Sciatic nerve (tissue), 2 donors: Measurements from ENCODE around the gene RPS26. TPM values are rescaled to one million over a fixed set of nuclear protein-coding genes. Genes with fewer than 3 reads are reported as not detected.
A peak's percentile ranks its signal among the peaks of the same experiment; 100 is the strongest.
"Not testable (repeated sequence)": the region's sequence is repeated elsewhere in the genome, so short reads cannot be mapped to it uniquely, and the experiment has no call there.

Experiments used
- ATAC-seq: fragments of 200-7000 bp; cut with Tn5 transposase; one replicate; pipeline ENCODE4 v1.9.1; 2020; ENCODE audit warnings: mild to moderate bottlenecking, moderate library complexity
- DNase-seq: peaks from one replicate; pipeline ENCODE4 v3.0.0-alpha.2; 2020; ENCODE audit warnings: low spot score
- intact Hi-C: fragments of 100-400 bp; cut with DNase I; formaldehyde crosslinking; loops from one replicate; pipeline ENCODE4 v1.14.2; 2022
- total RNA-seq: library from RNA; stranded (reverse); fragmentation: NEBNext Ultra II Directional; extraction: Animal tissue kit (Norgen Biotek cat#: 25700); gene quantifications from one replicate; pipeline ENCODE4 v1.2.1, GENCODE V29; 2021
- donor health status: DM: no; HTN: no; CAD: no.
- donor health status: DM: no; HTN: no; CAD: no.

RPS26 gene
- total RNA-seq = 93.6 TPM

DNA sequence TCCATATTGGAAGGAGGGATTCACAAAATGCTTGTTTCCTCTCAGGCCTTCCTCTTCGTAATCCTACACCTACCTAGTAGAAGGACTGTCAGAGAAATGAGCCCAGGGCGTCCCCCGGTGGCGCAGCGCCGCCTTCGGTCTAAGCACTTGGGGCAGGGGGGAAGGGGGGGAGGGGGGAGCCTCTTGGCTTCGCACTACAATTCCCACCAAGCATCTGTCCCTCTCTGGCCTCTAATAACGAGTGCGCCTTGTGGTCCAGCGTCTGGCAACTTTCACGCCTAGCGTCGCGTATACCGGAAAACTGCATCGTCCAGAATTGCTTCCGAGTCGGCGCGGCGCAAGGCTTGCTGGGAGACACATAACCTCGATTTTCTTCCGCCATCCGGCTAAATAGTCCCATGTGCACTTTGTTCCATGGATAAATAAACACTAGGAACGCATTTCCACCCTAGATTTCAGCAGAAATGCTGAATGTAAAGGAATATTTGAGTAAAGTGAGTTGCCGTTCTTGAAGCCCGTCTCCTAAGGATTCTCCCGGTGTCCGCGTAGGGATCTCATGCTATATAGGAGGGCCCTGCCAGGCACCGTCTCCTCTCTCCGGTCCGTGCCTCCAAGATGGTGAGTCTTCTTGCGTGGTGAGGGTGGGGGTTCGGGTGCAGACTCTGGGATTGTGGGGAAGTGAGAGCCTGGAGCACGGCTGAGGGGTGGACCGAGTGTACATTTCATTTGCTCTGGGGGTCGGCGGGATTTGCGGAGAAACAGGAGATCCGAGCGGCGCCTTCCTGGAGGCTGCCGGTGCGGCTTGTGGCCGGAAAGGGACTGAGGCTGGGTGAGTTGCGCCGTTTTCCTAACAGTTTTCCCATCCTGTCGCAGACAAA is at the start of gene RPS26:
Gene RPS26, plus strand, starts transcription at position 367 of the 878 bp plus-strand sequence. Its CDS starts 249 bp downstream, at position 616.
- DNase-seq = peak; percentile 96
- intact Hi-C loops = no loop called here
- peak; percentile 97 for ATAC-seq

DNA sequence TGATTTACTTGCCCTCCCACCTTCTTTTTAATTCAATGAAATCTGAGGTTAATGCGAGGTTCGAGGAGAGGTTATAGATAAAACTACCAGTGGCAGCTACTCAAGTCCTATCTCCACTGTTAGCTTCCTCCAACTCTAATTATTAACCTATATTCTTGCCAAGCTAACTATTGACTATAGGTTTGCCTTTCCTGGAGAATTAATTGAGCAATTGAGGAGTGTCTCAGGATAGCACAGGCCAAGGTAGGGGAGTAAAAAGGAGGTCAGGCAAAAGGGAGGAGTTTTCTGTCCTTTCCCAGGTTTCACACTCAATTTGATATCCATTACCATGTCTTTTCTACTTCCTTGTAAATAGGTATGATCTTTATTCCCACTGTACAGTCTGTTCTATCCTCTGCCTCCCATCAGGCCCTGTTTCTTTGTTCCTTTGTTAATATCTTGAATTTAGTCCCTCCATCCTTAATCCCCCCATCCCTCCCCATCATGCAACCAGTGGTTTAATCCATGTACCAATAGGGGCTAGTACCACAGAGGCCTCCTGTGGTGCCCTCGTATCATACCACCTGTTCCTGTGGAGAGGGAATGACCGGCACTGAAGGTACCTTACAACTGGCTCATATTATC is 48.4 kb upstream of the RPS26 start:
- DNase-seq = no peak
- intact Hi-C loops = loop anchor here (5.0 kb wide), 1 partner anchor 39 kb away; no protein-coding TSS in a partner anchor
- no peak for ATAC-seq

DNA sequence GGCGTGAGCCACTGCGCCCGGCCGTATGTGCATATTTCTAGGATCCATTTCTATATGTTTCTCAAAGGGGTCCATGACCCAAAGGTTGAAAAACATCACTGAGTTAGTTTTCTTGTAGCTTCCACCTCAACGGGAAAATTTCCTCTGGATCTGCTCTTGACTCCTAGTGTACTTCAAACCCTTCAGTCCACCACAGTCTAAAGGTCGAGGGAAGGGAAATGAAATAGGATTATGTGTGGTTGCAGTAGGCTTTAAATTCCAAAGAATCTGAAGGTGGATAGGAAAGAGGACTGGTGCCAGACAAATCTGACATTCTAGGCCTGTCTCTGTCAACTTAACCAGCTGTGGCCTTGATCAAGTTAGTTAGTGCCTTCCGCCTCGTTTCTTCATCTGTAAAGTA is 46.4 kb upstream of the RPS26 start:
- DNase-seq = no peak
- intact Hi-C loops = no loop called here
- ATAC-seq = no peak

DNA sequence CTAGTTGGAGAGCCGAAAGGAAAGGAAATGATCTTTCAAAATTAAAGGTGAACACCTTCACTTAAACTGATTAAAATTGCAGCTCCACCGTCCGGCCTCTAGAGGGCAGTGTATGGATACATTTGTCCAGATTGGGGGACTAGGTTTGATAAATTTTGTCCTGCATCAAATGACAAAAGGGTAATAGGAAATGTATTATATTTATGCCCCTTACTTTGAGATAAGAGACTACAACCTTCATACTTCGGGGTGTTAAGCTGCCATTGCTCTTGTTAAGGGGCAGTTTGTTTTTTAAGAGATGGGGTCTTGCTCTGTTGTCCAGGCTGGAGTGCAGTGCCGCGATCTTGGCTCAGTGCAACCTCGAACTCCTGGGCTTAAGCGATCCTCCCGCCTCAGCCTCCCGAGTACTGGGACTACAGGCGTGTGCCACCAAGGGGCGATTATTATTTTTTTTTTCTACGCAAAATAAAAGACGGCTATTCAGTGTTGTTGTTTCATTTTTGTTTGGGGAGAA is 45.5 kb upstream of the RPS26 start:
- ATAC-seq = peak; percentile 64
- no peak for DNase-seq
- intact Hi-C loops = no loop called here

DNA sequence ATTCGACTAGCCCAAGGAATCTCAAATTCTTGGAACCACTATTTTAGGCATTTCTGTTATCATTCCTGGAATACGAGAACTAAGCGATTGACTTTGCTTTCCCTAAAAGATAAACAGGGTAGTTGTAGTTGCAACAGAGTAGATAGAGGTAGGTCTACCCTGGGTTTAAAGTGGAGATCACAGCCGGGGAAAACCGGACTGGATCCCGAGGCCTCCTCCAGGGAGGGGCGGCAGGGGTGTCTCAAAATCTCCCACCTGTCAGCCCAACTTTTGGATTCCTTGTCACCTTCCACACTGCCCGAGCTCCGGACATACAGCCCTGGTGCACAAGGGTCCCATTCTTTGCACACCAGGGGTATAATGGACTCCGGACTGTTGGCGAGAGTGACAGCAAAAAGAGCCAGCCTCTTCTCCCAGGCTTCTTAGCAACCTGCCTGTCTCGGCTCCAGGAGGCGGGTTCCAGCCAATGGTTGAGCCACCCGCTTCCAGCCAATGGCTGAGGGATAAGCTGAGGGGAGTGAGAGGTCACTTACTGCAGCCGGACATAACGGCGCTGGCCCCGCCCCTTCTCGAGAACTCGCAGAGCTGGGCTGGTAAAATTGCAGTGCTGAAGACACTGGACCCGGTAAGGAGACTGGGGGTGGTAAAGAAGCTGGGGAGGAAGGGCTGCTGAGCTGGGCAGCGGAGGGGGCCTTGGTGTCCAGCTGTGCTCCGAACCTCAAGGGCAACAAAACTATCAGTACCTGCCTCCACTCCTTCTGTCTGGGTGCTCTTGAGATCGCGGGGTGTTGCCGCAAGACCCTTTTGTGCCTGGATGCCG is 44.8 kb upstream of the RPS26 start, which contains the start of gene SUOX:
Gene SUOX, plus strand, starts transcription at position 562 of the 820 bp plus-strand sequence. CDS start 4,946 bp downstream, outside the sequence.
- intact Hi-C loops = no loop called here
- peak; percentile 99 for ATAC-seq

GRCh38 chr12:55997535-55997859 is 44.2 kb upstream of the RPS26 start:
- peak; percentile 7 for ATAC-seq
- no peak for DNase-seq
- intact Hi-C loops = no loop called here

More for the DNA sequence above, 44.8 kb upstream of the RPS26 start, which contains the start of gene SUOX:
- peak; percentile 96 for DNase-seq

GRCh38 chr12:55999522-55999921 is 42.2 kb upstream of the RPS26 start:
- ATAC-seq, intact Hi-C loops: not testable (repeated sequence)

GRCh38 chr12:55999999-56000540 is 41.6 kb upstream of the RPS26 start:
- intact Hi-C loops, ATAC-seq, DNase-seq: not testable (repeated sequence)

More at GRCh38 chr12:55999522-55999921, 42.2 kb upstream of the RPS26 start:
- DNase-seq = not testable (repeated sequence)

GRCh38 chr12:56001487-56002100 is 40.1 kb upstream of the RPS26 start:
- no peak for DNase-seq
- intact Hi-C loops = no loop called here
- no peak for ATAC-seq

DNA sequence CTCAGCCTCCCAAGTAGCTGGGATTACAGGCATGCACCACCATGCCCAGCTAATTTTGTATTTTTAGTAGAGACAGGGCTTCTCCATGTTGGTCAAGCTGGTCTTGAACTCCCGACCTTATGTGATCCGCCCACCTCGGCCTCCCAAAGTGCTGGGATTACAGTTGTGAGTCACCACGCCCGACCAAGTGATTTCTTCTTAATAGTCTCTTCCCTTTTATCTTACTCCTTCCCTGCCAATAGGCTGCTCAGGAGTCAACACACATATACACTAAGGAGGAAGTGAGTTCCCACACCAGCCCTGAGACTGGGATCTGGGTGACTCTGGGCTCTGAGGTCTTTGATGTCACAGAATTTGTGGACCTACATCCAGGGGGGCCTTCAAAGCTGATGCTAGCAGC is 38.3 kb upstream of the RPS26 start:
- ATAC-seq, DNase-seq, intact Hi-C loops: not testable (repeated sequence)

GRCh38 chr12:56004211-56004610 is 37.5 kb upstream of the RPS26 start:
- intact Hi-C loops = no loop called here
- ATAC-seq (no peak), DNase-seq (no peak)

- ATAC-seq (peak; percentile 77), DNase-seq (peak; percentile 78)
- intact Hi-C loops = no loop called here
Observed at GRCh38 chr12:56007564-56008559, 33.9 kb upstream of the RPS26 start.

GRCh38 chr12:56010111-56010570 is 31.6 kb upstream of the RPS26 start:
- ATAC-seq (no peak), DNase-seq (no peak)
- intact Hi-C loops = no loop called here

GRCh38 chr12:56011509-56012090 is 30.1 kb upstream of the RPS26 start:
- intact Hi-C loops = no loop called here
- no peak for DNase-seq
- ATAC-seq = no peak

DNA sequence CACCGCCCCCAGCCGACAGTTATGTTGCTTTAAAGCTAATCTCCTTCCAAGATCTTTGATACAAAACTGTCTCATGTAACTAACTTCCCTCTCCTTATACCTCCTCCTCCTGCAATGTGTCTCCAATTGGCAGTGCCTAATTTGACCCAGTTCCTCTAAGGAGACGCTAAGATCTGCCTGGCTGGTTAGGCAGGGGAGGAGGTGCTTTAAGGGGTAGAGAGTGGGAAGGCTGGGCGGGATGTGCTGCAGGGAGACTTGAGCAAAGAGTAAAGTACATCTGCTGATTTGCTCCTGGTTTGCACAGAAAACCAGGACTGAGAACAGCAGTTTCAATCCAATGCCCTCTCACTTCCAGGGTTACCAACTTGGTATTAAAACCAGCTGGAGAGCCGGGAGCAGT is 28.2 kb upstream of the RPS26 start:
- no peak for ATAC-seq
- no peak for DNase-seq
- intact Hi-C loops = no loop called here

GRCh38 chr12:56014205-56014604 is 27.5 kb upstream of the RPS26 start:
- intact Hi-C loops = no loop called here
- no peak for ATAC-seq
- DNase-seq = no peak

DNA sequence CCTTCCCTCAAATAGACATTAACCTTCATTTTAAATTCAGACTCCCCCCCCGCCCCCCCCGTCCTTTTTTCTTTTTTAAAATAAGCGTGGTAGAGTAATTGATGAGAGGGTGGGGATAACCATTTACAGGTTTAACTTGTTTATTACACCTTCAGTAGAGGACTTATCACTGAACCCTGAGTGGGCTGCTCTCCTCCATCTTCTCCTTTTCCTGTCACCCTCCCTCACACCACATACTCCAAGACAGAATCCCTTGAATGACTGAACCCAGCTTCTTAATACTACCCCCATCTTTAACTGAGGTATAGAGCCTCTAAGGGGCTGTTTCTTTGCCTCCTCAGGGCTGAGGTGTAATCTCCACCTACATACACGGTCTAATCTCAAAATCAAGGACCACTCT is 24.5 kb upstream of the RPS26 start:
- DNase-seq = no peak
- intact Hi-C loops = no loop called here
- ATAC-seq = no peak
